Fibroblast of lung (primary cell): ENCODE measurements around the gene SEC61B.

Experiments
- EZH2 ChIP-seq: IDR thresholded peaks from 2 replicates; pipeline ENCODE4 v1.5.1; 2012; ENCODE audit warnings: low read length, control low read depth, mild to moderate bottlenecking; ENCODE audit errors: missing control alignments
- TF ChIP-seq, protein P1 (sequence below), 2 donors: IDR thresholded peaks in 1 of 2; conservative IDR thresholded peaks in 1 of 2; 1 replicate in 1 of 2; 2 replicates in 1 of 2; pipeline ENCODE4 v1.5.1; 2011 to 2012; ENCODE audit warnings: low read length in 2 of 2, control low read depth in 1 of 2, inconsistent platforms in 1 of 2, low read depth in 1 of 2, mild to moderate bottlenecking in 1 of 2

DNA sequence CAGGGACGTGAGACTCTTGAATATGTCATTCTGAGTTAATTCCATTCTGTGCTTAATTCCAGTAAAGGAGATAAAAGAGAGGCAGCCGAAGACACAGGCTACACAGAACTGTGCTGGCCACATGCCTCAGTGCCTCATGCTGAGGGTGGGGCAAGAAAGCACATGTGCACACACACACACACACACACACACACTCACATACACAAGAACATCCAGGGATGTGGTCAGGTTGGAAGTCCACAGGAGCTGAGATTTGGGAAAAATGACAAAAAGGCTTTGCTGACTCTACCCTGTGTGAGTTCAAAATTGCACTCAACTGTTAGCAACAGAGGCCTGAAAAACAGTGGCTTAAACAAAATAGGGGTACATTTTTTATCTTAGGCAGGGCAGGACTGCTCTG is 40.9 kb upstream of the SEC61B start:
- TF ChIP-seq, protein P1, sequence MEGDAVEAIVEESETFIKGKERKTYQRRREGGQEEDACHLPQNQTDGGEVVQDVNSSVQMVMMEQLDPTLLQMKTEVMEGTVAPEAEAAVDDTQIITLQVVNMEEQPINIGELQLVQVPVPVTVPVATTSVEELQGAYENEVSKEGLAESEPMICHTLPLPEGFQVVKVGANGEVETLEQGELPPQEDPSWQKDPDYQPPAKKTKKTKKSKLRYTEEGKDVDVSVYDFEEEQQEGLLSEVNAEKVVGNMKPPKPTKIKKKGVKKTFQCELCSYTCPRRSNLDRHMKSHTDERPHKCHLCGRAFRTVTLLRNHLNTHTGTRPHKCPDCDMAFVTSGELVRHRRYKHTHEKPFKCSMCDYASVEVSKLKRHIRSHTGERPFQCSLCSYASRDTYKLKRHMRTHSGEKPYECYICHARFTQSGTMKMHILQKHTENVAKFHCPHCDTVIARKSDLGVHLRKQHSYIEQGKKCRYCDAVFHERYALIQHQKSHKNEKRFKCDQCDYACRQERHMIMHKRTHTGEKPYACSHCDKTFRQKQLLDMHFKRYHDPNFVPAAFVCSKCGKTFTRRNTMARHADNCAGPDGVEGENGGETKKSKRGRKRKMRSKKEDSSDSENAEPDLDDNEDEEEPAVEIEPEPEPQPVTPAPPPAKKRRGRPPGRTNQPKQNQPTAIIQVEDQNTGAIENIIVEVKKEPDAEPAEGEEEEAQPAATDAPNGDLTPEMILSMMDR (conservative IDR thresholded peaks at IDR 0.05 in 1 of 2, IDR thresholded peaks at IDR 0.05 in 1 of 2; ENCODE audit: low read depth in 1 of 2, low read length in 2 of 2): no peak
- TF ChIP-seq EZH2: no peak
